HG03565 (cell line): ENCODE measurements around the gene TFB1M.
"Not testable (repeated sequence)": the region's sequence is repeated elsewhere in the genome, so short reads cannot be mapped to it uniquely, and the experiment has no call there.

ENCODE experiments used
- ATAC-seq: cut with Tn5 transposase; IDR thresholded peaks from one replicate; pipeline ENCODE4 v1.9.1; 2021; ENCODE audit warnings: mild to moderate bottlenecking, moderate library complexity; ENCODE audit not compliant: unreplicated experiment

Gene TFB1M

DNA sequence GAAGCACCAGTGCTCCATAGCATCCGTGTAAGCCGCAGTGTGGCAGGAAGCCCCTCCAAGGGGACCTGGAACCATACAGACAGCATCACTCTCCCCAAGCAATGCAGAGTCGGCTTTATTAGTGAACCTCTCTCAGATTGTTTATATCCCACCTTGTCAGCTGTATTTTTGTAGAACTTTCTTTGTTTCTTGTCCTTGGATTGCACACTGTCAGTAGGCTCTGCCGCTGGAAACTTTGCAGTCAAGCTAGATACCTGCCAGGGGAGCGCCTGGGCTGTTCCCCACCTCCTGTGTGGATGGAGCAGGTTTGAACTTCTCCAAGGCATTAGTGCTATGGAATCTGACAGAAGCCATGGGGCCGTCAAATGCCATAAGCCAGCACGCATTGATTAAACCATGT is 69.1 kb downstream of the TFB1M start:
- ATAC-seq, result no peak

DNA sequence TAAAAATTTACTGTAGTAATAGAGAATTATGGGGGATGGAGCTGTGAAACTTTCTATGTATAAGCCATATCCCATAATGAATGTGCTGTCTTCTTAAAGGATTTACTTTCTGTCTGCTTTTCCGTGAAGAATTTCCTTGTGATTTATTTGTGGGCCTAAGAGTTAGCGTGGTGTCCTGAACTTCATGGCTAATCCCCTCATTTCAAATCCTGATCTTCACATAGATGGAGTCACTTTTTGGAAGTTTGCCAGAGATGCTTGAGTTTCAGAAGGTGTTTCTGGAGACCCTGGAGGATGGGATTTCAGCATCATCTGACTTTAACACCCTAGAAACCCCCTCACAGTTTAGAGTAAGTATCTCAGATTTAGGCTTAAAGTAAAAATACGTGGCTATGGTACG is 69.8 kb downstream of the TFB1M start:
- no peak for ATAC-seq

DNA sequence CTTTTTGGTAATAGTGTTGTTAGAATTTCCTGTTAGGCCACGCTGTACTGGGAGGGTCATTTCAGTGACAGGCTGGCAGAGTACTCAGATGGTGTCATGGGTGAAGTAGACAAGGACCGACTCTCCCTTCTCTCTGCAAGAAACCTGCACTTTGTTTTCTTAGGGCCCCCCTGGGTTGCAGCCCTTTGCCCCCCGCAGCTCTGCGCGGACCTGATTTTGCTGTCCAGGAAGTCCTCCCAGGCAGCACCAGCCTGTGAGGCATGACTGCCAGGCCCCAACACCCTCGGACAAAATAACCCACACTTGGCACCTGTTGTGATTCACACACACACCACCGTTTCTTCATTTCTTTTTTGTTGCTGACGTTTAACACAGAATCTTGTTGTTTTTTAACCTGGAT is 72.3 kb downstream of the TFB1M start:
- ATAC-seq, result no peak

DNA sequence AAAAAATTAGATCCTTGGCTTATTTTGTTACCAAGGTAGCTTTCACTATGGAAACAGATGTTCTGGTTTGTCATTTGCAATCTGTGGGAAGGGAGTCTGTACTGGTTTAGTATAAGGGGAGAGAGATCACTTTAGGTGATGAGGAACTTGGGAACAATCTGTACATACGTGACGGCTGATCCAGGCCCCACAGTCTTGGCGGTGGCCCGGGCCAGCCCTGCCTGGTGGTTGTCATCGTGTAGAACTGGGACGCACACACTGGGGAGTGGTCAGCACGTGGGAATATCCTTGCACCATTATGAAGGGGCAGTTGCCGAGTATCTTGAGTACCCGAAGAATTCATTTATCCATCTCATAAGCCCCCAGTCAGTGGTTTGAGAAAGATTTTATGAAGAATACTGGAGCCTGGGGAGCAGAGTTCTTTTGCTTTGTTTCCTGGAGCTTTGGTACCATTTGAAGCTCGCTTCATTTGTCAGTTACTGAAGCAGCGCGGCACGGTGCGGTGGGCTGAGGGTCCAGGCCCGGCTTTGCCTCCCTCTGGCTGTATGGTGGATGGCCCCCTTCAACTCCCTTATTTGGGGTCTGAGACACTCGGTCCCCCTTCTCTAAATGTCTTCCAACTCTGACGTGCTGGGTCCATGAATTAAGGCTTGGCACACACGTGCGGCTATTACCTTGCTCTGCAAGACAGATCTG is 73.2 kb downstream of the TFB1M start:
- no peak for ATAC-seq

DNA sequence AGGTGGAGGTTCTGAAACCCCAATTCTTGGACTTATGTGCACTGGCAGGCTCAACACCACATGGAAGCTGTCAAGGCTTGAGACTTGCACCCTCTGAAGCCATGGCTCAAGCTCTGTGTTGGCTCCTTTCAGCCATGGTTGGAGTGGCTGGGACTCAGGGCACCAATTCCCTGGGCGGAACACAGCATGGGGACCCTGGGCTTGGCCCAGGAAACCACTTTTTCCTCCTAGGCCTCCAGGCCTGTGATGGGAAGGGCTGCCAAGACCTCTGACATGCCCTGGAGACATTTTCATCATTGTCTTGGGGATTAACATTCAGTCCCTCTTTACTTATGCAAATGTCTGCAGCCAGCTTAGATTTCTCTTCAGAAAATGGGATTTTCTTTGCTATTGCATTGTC is 76.7 kb downstream of the TFB1M start:
- no peak for ATAC-seq

DNA sequence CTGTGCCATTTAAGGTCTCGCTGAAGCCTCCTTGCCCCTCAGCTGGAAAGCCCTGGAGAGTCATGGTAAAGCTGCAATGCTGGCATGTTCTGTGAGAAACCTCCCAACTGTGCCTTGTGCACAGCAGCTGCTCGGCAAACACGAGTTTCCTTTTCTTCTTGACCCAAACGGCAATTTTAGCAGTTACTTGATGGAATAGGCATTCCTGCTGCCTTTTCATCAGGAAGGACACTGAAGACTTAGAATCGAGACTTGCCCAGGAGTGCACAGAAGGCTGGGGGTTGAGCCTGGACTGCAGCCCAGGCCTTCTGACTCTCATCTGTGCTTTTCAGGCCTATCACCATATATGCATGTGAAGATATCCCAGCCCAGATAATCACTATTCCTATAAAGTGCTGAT is 79.2 kb downstream of the TFB1M start:
- no peak for ATAC-seq

DNA sequence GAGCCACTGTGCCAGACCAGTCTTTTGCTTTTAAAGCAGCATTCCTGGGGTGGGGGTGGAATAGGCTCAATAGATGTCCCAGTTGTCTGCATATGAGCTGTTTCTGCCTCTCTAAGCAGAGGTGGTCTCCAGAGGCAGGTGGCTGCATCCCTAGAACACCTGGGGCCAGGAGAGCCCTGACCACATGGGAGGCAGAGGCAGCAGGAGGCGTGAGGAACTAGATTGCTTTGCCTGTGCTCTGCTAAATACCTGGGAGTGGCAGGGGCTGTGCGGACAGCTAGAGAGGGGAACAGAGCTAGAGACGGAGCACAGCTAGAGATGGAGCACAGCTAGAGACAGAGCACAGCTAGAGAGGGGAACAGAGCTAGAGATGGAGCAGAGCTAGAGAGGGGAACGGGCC is 79.6 kb downstream of the TFB1M start:
- no peak for ATAC-seq

DNA sequence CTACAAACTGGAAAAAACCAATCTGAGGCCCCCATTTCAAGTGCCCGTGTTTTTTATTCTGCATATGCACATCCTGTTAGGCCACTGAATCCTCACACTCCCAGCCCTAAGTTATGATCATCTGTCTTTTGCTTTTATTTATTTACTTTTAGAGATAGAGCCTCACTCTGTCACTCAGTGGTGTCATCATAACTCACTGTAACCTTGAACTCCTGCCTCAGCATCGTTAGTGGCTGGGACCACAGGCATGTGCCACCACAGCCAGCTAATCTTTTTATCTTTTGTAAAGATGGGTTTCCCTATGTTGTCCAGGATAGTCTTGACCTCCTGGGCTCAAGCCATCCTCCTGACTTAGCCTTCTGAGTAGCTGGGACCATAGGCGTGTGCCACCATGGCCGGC is 80.1 kb downstream of the TFB1M start:
- ATAC-seq, result no peak

DNA sequence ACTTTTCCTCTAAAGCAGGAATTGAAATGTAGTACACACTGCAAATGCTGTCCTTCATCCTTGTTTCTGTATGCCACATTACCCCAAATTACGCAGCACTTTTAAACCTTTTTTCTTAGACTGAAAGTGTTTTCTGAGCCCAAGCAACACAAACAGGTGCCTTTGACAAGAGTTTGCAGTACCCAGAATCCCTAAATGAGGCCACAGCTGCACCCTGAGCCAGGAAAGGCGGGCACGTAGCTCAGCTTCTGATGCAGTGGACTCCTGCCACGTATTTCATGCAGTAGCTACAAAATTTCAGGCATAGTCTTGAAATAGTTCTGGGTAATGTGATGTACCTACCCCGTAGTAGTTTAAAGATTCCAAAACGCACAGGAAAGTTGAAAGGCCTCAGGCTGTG is 81.4 kb downstream of the TFB1M start:
- ATAC-seq, result no peak

DNA sequence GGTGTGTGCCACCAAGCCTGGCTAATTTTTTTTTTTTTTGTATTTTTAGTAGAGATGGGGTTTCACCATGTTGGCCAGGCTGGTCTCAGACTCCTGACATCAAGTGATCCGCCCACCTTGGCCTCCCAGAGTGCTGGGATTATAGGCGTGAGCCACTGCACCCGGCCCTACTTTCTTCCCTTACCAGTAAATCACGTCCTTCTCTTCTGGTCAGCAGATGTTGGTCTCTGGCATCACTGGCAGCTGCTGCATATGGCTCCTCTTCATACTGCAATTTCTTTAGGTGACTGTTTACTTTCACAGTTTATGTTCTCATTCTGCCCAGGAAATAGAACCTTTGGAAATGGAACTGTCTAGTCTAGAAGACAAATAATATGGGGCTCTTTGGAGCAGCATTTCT is 83.3 kb downstream of the TFB1M start:
- ATAC-seq, result not testable (repeated sequence)

DNA sequence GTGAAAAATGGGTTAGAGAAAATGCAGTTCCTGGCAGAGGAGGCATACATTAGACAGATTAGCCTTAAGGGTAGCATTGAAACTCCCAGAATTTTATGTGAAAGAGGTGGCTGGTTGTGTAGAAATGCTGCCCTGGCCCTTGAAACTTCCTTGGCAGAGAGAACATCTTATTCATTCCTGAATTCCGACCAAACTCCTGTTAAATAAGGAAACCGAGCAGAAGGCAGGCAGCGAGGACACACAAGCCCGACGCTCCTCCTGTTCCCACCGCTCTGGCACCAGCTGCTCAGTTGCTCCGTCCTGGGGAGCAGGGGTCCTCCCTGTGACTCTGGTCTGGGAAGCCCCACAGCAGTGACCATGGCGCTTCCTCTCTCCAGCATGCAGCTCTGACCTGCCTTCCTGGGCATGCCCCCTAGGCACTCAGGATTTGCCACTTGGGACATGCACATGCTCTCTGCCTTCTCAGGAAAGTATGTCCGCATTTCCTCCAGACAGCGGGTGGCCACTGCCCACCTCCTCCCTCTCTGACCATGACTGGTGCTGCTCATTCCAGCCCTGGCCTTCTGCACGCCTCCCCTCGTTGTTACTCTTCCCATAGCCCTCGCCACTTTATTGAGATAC is 85.6 kb downstream of the TFB1M start:
- no peak for ATAC-seq

DNA sequence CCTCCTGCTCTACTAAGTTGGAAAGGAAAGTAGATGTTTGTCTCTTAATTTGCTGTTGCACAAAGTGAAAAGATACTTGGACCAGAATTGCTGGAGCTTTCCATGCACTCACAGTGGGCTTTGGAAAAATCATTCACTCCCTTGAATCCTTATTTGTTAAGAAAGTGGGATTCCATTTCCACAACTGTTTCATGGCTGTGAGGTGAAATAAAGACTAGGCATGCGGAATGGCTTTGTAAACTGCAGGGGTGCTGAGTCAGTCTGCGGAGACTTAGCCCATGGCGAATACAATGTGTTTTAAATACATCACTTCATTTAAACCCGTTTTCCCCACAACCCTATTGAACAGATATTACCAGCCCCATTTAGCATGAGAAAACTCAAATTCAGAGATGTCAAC is 87.2 kb downstream of the TFB1M start:
- ATAC-seq, result no peak

DNA sequence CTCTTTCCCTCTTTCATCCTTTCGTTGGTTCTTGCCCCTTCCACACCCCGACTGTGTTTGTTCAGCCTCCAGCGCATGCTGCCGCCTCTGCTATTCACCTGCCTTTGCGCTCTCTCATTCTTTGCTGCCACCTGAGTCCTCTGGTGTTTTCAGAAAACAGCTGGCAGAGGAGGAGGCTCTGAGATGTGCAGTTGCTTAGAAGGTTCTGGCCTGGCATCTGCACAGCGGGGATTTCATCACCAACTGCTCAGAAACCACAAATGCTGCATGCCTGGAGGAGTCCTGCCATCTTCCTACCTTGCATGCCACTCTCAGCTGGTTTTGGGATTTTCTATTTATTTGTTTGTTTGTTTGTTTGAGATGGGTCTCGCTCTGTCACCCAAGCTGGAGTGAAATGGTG is 89.7 kb downstream of the TFB1M start:
- ATAC-seq, result no peak

DNA sequence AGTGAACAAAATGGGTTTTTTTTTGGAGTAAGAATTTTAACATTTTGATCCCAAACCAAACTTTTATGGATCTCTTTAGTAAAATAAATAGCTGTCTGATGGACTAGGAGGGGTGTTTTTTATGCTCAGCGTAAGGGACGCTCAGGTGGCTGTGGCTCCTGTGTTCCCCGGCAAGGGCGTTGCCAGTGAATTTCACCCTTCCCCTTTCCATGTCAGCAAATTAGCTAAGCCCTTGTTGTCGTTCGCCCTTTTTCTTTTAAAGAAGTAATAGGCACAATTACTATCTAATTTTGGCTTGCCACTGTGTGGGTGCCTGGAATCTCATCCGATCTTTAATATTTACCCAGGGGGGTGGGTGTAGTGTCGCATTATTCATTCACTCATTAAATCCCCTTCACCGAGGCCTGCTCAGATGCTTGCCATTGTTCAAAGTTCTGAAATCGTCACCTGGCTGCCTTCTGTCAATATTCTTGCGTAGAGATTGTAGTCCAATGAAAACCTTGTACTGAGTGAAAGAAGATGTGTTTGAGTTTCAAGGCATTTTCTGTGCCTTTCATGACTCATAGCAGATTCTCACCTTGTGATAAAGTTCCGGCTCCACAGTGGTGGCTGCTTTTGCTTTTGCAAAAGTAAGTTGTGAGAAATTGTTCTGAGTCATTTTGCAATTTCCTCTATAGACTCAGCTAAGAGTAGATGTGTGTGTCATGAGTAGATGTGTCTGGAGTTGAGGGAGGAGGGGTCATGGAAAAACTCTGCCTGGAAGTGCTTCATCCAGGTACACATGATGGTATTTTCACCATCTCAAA is 90.4 kb downstream of the TFB1M start:
- peak; percentile 98 for ATAC-seq

DNA sequence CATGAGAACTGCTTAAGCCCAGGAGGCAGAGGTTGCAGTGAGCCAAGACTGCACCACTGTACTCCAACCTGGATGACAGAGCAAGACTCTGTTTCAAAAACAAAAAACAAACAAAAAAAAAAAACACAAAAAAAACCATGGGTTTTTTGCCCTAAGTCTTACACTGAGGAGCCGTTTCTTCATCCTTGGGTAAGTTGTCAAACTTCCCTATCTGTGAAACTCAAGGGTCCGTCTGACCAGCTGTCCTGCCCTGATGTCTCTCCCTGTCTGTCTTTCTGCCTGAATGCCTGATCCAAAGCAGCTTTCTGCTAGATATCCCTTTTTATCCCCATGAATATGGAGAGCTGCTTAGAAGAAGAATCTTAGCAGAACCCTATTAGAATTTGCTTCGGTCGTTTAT is 91.8 kb downstream of the TFB1M start:
- ATAC-seq, result no peak

DNA sequence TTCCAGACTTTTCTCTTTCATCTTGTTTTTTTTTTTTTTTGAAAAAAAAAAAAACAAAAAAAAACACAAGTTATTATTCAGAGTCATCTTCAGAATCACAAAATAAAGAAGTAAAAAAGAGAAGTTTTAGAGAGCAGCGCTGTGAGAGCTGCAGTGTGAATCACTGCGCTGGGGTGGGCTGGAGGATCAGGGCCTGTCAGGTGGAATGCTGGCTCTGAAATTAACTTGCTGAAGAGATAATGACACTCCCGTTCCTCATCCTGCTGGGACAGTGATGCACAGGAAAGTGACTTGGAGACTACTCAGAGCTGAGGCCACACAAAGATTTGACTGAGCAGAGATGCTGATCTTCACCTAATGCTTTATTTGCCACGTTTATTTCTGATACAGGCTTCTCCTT is 93.2 kb downstream of the TFB1M start:
- ATAC-seq, result no peak

DNA sequence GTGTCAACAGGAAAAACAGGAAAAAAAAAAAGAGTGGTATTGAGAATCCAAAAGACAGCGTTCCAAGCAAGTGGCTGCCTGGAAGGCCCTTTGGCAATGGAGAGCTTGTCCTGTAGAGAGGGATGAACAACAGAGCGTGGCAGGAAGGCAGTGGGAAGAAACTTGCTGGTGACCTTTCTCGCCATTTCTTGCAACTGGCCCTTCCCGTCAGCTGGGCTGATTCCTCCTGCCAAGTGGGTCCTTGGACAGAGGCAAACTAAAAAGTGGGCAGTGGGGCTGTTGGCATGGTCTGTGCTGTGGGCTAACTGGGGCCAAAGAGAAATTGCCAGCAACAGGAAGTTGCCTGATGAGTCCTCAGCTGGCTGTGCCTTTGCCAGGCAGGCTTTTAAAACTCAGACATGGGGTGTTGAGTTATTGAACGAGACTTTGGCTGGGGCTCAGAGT is 94.4 kb downstream of the TFB1M start:
- ATAC-seq, result no peak

DNA sequence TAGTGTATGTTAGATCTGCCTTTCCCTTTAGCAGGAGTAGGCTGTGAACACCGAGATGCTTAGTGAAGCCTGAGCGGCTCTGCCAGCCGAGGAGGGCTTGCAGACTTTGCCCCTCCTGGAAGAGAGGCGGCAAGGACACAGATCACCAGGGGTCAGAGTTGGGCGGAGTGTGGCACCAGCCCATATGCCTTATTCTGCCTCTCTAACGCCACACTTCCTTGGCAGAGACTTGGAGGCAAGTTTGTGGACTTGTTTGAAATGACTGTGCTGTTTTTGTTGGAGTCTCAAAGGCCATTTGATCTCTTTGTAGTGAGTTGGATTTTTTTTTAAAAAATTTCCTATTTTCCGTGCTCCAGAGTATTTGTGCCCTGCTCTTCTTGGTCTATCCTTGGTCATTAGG is 95.0 kb downstream of the TFB1M start:
- no peak for ATAC-seq

DNA sequence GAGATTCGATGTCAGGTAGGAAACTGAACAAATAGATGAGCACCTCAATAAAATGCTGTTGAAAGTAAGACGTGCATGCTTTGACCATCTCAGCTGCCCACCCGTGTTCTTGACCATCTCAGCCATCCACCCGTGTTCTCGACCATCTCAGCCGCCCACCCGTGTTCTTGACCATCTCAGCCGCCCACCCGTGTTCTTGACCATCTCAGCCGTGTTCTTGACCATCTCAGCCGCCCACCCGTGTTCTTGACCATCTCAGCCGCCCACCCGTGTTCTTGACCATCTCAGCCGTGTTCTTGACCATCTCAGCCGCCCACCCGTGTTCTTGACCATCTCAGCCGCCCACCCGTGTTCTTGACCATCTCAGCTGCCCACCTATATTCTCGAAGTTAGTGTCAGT is 95.6 kb downstream of the TFB1M start:
- not testable (repeated sequence) for ATAC-seq

DNA sequence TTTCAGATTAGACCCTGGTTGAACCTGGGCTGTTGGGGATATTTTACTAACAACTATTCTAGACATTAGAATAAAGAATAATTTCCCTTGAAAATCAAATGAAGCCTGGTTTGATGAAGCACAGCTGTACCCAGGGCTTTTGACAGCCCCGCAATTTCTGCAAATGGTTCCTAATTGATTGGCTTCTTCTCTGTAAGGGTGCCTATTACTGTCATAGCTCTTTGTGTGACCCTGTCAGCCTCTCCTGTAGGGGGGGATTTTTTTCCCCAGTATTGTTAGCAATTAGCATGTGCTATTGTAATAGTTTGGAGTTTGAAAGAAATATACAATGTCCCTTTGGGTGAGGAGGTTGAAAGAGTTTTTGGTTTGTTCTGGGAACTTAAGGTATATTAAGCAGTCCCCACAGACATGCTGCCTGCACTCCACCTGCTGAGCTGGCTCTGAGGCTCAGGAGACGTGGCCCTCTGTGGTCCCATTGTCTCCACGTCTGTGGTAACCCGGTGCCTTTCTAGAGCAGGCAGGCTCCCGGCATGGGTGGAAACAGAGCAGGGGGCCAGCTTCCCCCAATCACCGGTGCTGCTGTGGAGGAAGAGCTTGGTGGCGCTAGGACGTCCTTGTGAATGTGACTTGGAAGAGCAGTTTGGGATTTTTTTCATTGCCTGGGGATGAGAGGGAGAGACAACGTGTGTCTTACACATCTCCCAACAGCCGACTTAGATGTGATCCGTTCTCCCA is 97.8 kb downstream of the TFB1M start:
- no peak for ATAC-seq

DNA sequence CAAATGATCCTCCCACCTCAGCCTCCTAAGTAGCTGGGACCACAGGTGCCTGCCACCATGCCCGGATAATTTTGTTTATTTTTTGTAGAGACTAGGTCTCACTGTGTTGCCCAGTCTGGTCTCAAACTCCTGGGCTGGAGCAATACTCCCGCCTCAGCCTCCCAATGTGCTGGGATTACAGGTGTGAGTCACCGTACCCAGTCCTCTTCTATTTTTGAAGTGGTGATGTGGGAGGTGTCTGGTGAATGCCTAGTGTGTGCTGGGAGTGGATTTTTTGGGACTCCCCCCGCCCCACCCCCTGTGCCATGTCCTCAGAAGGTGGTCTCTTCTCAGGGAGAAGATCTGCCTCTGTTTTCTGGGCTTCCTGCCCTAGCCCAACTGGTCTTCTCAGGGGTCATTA is 98.4 kb downstream of the TFB1M start:
- ATAC-seq, result no peak
